ENCODE results near the gene SASH1. TPM values are rescaled to one million over a fixed set of nuclear protein-coding genes. Genes with fewer than 3 reads are reported as not detected.

Gene SASH1
- total RNA-seq, 1 donor from 2014 or later = 86.4 TPM

- Histone ChIP-seq H3K9me3 (no peaks in the 10 kb centered on the region), H3K27me3 (no peaks in the 10 kb centered on the region), H3K4me3 (no peak overlapping the region), H3K36me3 (no peaks in the 10 kb centered on the region), H3K27ac (peak overlapping the region; percentile 73), H3K4me1 (peaks cover 52% of the 10 kb centered on the region)
- intact Hi-C loops (cut with DNase I) = no loop called here
- TF ChIP-seq, protein P1, sequence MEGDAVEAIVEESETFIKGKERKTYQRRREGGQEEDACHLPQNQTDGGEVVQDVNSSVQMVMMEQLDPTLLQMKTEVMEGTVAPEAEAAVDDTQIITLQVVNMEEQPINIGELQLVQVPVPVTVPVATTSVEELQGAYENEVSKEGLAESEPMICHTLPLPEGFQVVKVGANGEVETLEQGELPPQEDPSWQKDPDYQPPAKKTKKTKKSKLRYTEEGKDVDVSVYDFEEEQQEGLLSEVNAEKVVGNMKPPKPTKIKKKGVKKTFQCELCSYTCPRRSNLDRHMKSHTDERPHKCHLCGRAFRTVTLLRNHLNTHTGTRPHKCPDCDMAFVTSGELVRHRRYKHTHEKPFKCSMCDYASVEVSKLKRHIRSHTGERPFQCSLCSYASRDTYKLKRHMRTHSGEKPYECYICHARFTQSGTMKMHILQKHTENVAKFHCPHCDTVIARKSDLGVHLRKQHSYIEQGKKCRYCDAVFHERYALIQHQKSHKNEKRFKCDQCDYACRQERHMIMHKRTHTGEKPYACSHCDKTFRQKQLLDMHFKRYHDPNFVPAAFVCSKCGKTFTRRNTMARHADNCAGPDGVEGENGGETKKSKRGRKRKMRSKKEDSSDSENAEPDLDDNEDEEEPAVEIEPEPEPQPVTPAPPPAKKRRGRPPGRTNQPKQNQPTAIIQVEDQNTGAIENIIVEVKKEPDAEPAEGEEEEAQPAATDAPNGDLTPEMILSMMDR (IDR thresholded peaks at IDR 0.05) = no peak
- TF ChIP-seq POLR2A (IDR thresholded peaks at IDR 0.05) (no peak), POLR2AphosphoS5 (IDR thresholded peaks at IDR 0.05; ENCODE audit: insufficient read depth in 1 of 2, low read depth in 1 of 2) (no peak)
- DNase-seq (ENCODE audit: extremely low spot score in 2 of 2) = no peak
These were observed 152.4 kb downstream of the SASH1 start for GRCh38 chr6:148495029-148495428.

- no peak for DNase-seq (ENCODE audit: extremely low spot score in 2 of 2)
- peak overlapping the region; percentile 73 for H3K27ac ChIP-seq
- peaks cover 70% of the 10 kb centered on the region for H3K4me1 ChIP-seq
These were observed 154.6 kb downstream of the SASH1 start for GRCh38 chr6:148497257-148497656.

GRCh38 chr6:148497717-148498116 lies 155.1 kb downstream of the SASH1 start:
- H3K4me3 ChIP-seq = no peak overlapping the region
- H3K9me3 ChIP-seq = no peaks in the 10 kb centered on the region
- peaks cover 75% of the 10 kb centered on the region for H3K4me1 ChIP-seq
- DNase-seq (ENCODE audit: extremely low spot score in 2 of 2) = no peak
- intact Hi-C loops (cut with DNase I) = no loop called here
- TF ChIP-seq, protein P1 (IDR thresholded peaks at IDR 0.05) = no peak
- TF ChIP-seq POLR2AphosphoS5 (IDR thresholded peaks at IDR 0.05; ENCODE audit: insufficient read depth in 1 of 2, low read depth in 1 of 2) (no peak), POLR2A (IDR thresholded peaks at IDR 0.05) (no peak)
- H3K27me3 ChIP-seq = no peaks in the 10 kb centered on the region
- H3K27ac ChIP-seq = peak overlapping the region; percentile 73
- no peaks in the 10 kb centered on the region for H3K36me3 ChIP-seq

More at GRCh38 chr6:148497257-148497656, 154.6 kb downstream of the SASH1 start:
- TF ChIP-seq POLR2AphosphoS5 (IDR thresholded peaks at IDR 0.05; ENCODE audit: insufficient read depth in 1 of 2, low read depth in 1 of 2) (no peak), POLR2A (IDR thresholded peaks at IDR 0.05) (no peak)
- TF ChIP-seq, protein P1 (IDR thresholded peaks at IDR 0.05) = no peak
- no peaks in the 10 kb centered on the region for H3K36me3 ChIP-seq
- H3K4me3 ChIP-seq = no peak overlapping the region
- no peaks in the 10 kb centered on the region for H3K9me3 ChIP-seq
- H3K27me3 ChIP-seq = no peaks in the 10 kb centered on the region
- intact Hi-C loops (cut with DNase I) = no loop called here

GRCh38 chr6:148500402-148500801 lies 157.8 kb downstream of the SASH1 start:
- H3K27ac ChIP-seq = peak overlapping the region; percentile 92
- intact Hi-C loops (cut with DNase I) = no loop called here

DNA sequence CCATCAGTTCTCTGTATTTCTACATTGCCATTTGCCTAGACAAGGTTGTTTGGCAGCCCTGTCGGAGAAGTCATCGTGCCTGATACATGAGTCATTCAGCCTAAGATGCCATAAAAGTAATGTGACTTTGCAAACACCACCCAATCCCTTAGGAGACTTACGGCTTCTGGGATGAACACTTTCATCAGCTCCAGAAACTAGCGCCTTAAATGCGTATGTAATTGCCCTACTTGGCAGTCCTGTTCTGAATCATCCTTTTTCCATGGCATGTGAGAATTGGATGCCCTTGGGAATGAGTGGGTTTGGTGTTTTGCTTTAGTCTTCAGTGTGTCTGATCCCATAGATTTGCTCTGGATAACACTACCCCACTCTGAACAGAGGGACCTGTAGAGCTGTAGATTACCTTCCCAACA lies 158.5 kb downstream of the SASH1 start:
- TF ChIP-seq POLR2AphosphoS5 (IDR thresholded peaks at IDR 0.05; ENCODE audit: insufficient read depth in 1 of 2, low read depth in 1 of 2) (peak in 1 of 2 donors; percentile 93), POLR2A (IDR thresholded peaks at IDR 0.05) (no peak)
- TF ChIP-seq, protein P1 (IDR thresholded peaks at IDR 0.05) = no peak
- H3K4me3 ChIP-seq = no peak overlapping the region
- no peaks in the 10 kb centered on the region for H3K27me3 ChIP-seq
- H3K4me1 ChIP-seq = peaks cover 42% of the 10 kb centered on the region
- no peaks in the 10 kb centered on the region for H3K9me3 ChIP-seq
- intact Hi-C loops (cut with DNase I) = no loop called here
- peak in 1 of 2 donors; percentile 94 for DNase-seq (ENCODE audit: extremely low spot score in 2 of 2)
- H3K27ac ChIP-seq = peak overlapping the region; percentile 92
- no peaks in the 10 kb centered on the region for H3K36me3 ChIP-seq

More at GRCh38 chr6:148500402-148500801, 157.8 kb downstream of the SASH1 start:
- no peak for DNase-seq (ENCODE audit: extremely low spot score in 2 of 2)
- no peak for TF ChIP-seq POLR2AphosphoS5 (IDR thresholded peaks at IDR 0.05; ENCODE audit: insufficient read depth in 1 of 2, low read depth in 1 of 2)
- TF ChIP-seq, protein P1 (IDR thresholded peaks at IDR 0.05) = no peak
- no peak for TF ChIP-seq POLR2A (IDR thresholded peaks at IDR 0.05)
- Histone ChIP-seq H3K9me3 (no peaks in the 10 kb centered on the region), H3K27me3 (no peaks in the 10 kb centered on the region), H3K4me3 (no peak overlapping the region), H3K36me3 (no peaks in the 10 kb centered on the region), H3K4me1 (peaks cover 50% of the 10 kb centered on the region)
